NCI-H1694 treated with DMSO at 0.1 percent for 48 hours (cell line): Measurements from ENCODE around the gene NDUFAB1.
"Not testable (repeated sequence)": the region's sequence is repeated elsewhere in the genome, so short reads cannot be mapped to it uniquely, and the experiment has no call there.

ENCODE experiments used
- DNase-seq: peaks from one replicate; lab custom pipeline; 2025; lab: John Stamatoyannopoulos, UW

The NDUFAB1 gene

GRCh38 chr16:23584186-23585076 lies 11.7 kb downstream of the NDUFAB1 start:
- DNase-seq, result no peak

GRCh38 chr16:23583271-23583670 lies 12.8 kb downstream of the NDUFAB1 start:
- not testable (repeated sequence) for DNase-seq

GRCh38 chr16:23581764-23582163 lies 14.4 kb downstream of the NDUFAB1 start:
- no peak for DNase-seq

- no peak for DNase-seq
These were observed 15.7 kb downstream of the NDUFAB1 start for GRCh38 chr16:23580391-23580790.

- no peak for DNase-seq
These were observed 16.7 kb downstream of the NDUFAB1 start for GRCh38 chr16:23579371-23579770.

- DNase-seq, result no peak
These were observed 17.9 kb downstream of the NDUFAB1 start for GRCh38 chr16:23578101-23578830.

GRCh38 chr16:23577493-23577892 lies 18.6 kb downstream of the NDUFAB1 start:
- DNase-seq, result no peak

GRCh38 chr16:23575834-23576233 lies 20.3 kb downstream of the NDUFAB1 start:
- no peak for DNase-seq

GRCh38 chr16:23573817-23574216 lies 22.3 kb downstream of the NDUFAB1 start:
- DNase-seq, result no peak

- DNase-seq, result no peak
These were observed 23.7 kb downstream of the NDUFAB1 start for GRCh38 chr16:23572394-23572793.

- no peak for DNase-seq
These were observed 24.2 kb downstream of the NDUFAB1 start for GRCh38 chr16:23571895-23572294.

- DNase-seq, result no peak
These were observed 25.0 kb downstream of the NDUFAB1 start for GRCh38 chr16:23570992-23571632.

- no peak for DNase-seq
These were observed 28.5 kb downstream of the NDUFAB1 start for GRCh38 chr16:23567602-23568001.

GRCh38 chr16:23566724-23567123 lies 29.4 kb downstream of the NDUFAB1 start:
- no peak for DNase-seq

- no peak for DNase-seq
These were observed 31.3 kb downstream of the NDUFAB1 start for GRCh38 chr16:23564575-23565363.

GRCh38 chr16:23563186-23563585 lies 32.9 kb downstream of the NDUFAB1 start:
- DNase-seq, result no peak

- DNase-seq, result no peak
These were observed 33.6 kb downstream of the NDUFAB1 start for GRCh38 chr16:23562505-23562904.

- no peak for DNase-seq
These were observed 34.5 kb downstream of the NDUFAB1 start for GRCh38 chr16:23561586-23561985.

GRCh38 chr16:23557779-23558702 lies 38.1 kb downstream of the NDUFAB1 start:
- no peak for DNase-seq

GRCh38 chr16:23556881-23557778 lies 39.0 kb downstream of the NDUFAB1 start, which contains the start of the genes EARS2 and UBFD1:
Gene EARS2 (minus strand): TSS chr16:23557350. CDS start chr16:23557343, 7 bp downstream.
Gene UBFD1 (plus strand): TSS chr16:23557727. CDS start chr16:23557743, 16 bp downstream.
- DNase-seq, result peak; percentile 98
